ENCODE measurements around the gene CYP4A22. TPM values are rescaled to one million over a fixed set of nuclear protein-coding genes. Genes with fewer than 3 reads are reported as not detected.

CYP4A22 gene
- total RNA-seq, 2 donors from 2014 or later: not detected

DNA sequence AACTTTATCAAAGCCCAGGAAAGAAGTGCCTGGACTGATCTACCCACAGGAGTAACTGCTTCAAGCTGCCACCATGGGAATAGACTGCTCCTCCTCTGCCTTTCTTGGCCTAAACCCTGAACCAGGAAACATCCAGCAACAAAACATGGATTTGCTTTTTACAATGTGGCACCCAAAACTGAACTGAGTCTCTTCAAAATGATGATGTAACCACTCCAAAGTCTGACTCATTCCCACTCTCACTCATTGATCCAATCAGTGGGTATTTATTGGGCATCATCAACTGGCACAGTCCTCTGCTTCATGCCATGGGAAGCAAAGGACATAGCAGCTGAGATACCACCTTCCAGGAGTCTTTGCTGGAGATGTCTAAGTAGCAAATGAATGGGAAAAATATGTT, 23.5 kb downstream of the CYP4A22 start:
- no peaks in the 10 kb centered on the region for H3K9me3 ChIP-seq
- H3K27ac ChIP-seq: no peak overlapping the region
- intact Hi-C loops (cut with DNase I): no loop called here
- H3K4me1 ChIP-seq (replicated peaks): no peaks in the 10 kb centered on the region
- H3K36me3 ChIP-seq: no peaks in the 10 kb centered on the region
- H3K4me3 ChIP-seq: no peak overlapping the region
- DNase-seq (ENCODE audit: low spot score): no peak
- no peaks in the 10 kb centered on the region for H3K27me3 ChIP-seq (replicated peaks; ENCODE audit: insufficient read depth)
- no peak for TF ChIP-seq POLR2A (IDR thresholded peaks at IDR 0.05)

DNA sequence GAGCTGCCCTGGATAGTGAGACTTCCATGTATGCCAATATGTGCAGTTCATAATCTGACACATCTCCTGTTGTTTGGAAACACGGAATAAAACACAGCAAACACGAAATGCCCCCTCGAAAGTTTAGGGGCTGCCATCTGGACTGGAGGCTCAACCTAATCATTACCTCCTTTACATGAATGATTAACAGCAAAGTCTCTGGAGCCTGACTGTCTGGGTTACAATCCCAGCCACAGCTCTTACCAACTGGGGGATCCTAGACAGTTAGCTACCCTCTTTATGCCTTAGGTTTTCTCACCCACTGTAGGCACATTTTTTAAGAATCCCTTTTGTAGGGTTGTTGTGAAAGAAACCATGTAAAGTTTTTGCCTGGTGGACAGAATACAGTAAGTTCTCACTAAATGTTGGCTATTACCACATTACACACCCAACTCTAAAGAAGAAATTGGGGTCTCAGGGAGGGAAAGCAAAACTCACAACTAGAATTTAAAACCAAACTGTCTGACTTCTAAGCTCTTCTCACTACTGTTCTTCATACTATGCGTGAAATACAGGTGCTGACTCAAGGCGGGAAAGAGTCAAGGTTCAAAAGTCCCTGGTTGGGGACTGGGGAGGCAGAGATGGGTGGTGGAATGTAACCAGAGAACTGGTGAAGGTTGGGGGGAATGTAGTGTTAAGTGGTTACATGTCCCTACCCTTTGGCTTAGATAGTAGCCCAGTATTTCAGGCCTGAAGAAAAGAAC, 24.2 kb downstream of the CYP4A22 start:
- H3K27me3 ChIP-seq (replicated peaks; ENCODE audit: insufficient read depth): no peaks in the 10 kb centered on the region
- DNase-seq (ENCODE audit: low spot score): no peak
- no peaks in the 10 kb centered on the region for H3K36me3 ChIP-seq
- 73% methylated on average over 5 of the region's 5 CpGs for WGBS
- H3K4me3 ChIP-seq: no peak overlapping the region
- no peaks in the 10 kb centered on the region for H3K4me1 ChIP-seq (replicated peaks)
- TF ChIP-seq POLR2AphosphoS5 (IDR thresholded peaks at IDR 0.05) (no peak), POLR2A (IDR thresholded peaks at IDR 0.05) (no peak)
- TF ChIP-seq, protein P1, sequence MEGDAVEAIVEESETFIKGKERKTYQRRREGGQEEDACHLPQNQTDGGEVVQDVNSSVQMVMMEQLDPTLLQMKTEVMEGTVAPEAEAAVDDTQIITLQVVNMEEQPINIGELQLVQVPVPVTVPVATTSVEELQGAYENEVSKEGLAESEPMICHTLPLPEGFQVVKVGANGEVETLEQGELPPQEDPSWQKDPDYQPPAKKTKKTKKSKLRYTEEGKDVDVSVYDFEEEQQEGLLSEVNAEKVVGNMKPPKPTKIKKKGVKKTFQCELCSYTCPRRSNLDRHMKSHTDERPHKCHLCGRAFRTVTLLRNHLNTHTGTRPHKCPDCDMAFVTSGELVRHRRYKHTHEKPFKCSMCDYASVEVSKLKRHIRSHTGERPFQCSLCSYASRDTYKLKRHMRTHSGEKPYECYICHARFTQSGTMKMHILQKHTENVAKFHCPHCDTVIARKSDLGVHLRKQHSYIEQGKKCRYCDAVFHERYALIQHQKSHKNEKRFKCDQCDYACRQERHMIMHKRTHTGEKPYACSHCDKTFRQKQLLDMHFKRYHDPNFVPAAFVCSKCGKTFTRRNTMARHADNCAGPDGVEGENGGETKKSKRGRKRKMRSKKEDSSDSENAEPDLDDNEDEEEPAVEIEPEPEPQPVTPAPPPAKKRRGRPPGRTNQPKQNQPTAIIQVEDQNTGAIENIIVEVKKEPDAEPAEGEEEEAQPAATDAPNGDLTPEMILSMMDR (IDR thresholded peaks at IDR 0.05): no peak
- no peaks in the 10 kb centered on the region for H3K9me3 ChIP-seq
- H3K27ac ChIP-seq: no peak overlapping the region
- intact Hi-C loops (cut with DNase I): no loop called here

DNA sequence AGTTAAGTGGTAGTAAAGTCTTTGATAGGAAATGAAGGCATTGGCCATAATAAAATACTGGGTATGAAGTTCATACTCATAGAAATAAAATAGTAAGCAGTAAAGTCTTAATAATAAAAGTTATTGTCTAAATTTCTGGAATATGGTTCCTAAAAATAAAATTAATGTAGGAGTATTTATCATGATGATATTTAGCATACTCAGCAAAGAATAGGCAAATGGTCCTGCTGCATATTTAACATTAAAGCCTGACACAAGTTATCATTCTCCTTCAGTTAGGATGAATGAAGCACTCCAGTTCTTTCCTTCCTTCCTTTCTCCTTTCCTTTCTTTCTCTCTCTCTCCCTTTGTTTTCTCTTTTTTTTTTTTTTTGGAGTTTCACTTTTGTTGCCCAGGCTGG, 27.3 kb downstream of the CYP4A22 start:
- TF ChIP-seq, protein P1 (IDR thresholded peaks at IDR 0.05): no peak
- no peak for TF ChIP-seq POLR2AphosphoS5 (IDR thresholded peaks at IDR 0.05)
- no peak for TF ChIP-seq POLR2A (IDR thresholded peaks at IDR 0.05)
- no peaks in the 10 kb centered on the region for H3K36me3 ChIP-seq
- no peak overlapping the region for H3K27ac ChIP-seq
- H3K27me3 ChIP-seq (replicated peaks; ENCODE audit: insufficient read depth): no peaks in the 10 kb centered on the region
- H3K4me1 ChIP-seq (replicated peaks): no peaks in the 10 kb centered on the region
- no peaks in the 10 kb centered on the region for H3K9me3 ChIP-seq
- no peak for DNase-seq (ENCODE audit: low spot score)
- H3K4me3 ChIP-seq: no peak overlapping the region
- intact Hi-C loops (cut with DNase I): no loop called here

DNA sequence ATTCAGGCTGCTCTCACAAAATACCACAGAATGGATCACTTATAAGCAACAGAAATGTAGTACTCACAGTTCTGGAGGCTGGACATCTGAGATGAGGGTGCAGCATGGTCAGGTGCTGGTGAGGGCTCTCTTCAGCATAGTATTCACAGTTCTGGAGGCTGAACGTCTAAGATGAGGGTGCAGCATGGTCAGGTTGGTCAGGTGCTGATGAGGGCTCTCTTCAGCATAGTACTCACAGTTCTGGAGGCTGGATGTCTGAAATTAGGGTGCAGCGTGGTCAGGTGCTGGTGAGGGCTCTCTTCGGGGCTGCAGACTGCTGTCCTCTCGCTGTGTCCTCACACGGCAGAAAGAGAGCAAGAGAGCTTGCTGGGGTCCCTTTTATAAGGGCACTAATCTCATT, 35.5 kb downstream of the CYP4A22 start:
- Histone ChIP-seq H3K36me3 (no peaks in the 10 kb centered on the region), H3K27ac (no peak overlapping the region), H3K4me3 (no peak overlapping the region), H3K9me3 (no peaks in the 10 kb centered on the region), H3K4me1 (replicated peaks) (no peaks in the 10 kb centered on the region), H3K27me3 (replicated peaks; ENCODE audit: insufficient read depth) (no peaks in the 10 kb centered on the region)
- no peak for DNase-seq (ENCODE audit: low spot score)
- TF ChIP-seq POLR2AphosphoS5 (IDR thresholded peaks at IDR 0.05): no peak
- TF ChIP-seq, protein P1 (IDR thresholded peaks at IDR 0.05): no peak
- no peak for TF ChIP-seq POLR2A (IDR thresholded peaks at IDR 0.05)
- intact Hi-C loops (cut with DNase I): no loop called here
- WGBS: 92% methylated on average over 5 of the region's 5 CpGs

DNA sequence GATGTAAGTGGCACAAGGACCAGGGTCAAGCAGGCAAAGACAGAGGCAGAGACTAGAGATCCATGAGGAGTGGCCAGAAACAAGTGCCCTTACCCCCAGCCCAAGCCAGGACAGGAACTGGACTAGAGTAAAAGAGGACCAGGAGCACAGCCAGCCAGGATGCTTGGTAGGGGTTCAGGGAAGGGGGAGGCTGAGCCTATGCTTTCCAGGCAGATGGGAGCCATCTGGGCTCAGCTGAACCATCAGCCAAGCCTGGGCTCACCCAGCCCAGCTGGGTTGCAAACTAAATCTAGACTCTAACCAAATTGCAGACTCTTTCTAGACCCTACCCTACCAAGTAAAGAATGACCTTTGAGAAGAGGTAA, 37.4 kb downstream of the CYP4A22 start:
- DNase-seq (ENCODE audit: low spot score): no peak
- TF ChIP-seq POLR2AphosphoS5 (IDR thresholded peaks at IDR 0.05) (no peak), POLR2A (IDR thresholded peaks at IDR 0.05) (no peak)
- TF ChIP-seq, protein P1 (IDR thresholded peaks at IDR 0.05): no peak
- no peaks in the 10 kb centered on the region for H3K9me3 ChIP-seq
- no peaks in the 10 kb centered on the region for H3K36me3 ChIP-seq
- H3K27ac ChIP-seq: no peak overlapping the region
- no peak overlapping the region for H3K4me3 ChIP-seq
- intact Hi-C loops (cut with DNase I): no loop called here
- H3K4me1 ChIP-seq (replicated peaks): no peaks in the 10 kb centered on the region
- H3K27me3 ChIP-seq (replicated peaks; ENCODE audit: insufficient read depth): no peaks in the 10 kb centered on the region
